ENCODE measurements around the gene OOSP3.
"Not testable (repeated sequence)": the region's sequence is repeated elsewhere in the genome, so short reads cannot be mapped to it uniquely, and the experiment has no call there.

Gene OOSP3

DNA sequence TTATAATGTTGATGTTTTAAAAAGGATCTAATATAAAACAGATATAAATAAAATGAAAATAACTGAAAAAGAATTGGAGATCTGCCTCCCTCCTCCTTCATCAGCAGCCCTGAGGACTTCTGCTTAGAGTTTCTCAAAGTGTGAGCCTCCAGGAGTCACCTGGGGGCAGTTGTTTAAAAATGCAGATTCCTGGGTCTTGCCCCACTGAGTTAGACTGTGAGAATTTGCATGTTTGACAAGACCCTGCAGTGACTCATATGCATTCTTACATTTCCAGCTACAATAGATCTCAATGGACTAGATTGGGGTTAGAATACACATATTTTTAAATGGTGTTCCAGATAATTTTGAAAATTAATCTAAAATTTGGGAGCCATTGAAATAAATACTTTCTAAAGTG is 798 bp upstream of the OOSP3 start:
- no peak for DNase-seq

DNA sequence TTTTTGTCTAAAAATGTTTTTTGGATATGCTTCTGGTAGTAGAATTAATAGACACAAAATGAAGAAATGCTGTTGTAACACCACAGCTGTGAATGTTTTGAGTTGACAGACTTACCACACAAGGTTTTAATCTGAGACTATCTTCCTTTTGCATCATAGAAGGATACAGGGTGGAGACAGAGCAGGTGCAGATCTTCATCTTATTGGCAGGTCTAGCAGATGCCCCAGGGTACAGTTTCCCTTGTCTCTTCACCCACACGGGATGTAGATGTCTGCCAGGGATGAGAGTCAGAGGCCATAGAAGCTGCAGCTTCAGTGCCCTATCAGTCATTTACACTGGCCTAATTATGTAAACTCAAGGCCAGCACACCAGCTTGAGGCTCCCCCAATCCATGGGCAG is 985 bp downstream of the OOSP3 start:
- DNase-seq: no peak

DNA sequence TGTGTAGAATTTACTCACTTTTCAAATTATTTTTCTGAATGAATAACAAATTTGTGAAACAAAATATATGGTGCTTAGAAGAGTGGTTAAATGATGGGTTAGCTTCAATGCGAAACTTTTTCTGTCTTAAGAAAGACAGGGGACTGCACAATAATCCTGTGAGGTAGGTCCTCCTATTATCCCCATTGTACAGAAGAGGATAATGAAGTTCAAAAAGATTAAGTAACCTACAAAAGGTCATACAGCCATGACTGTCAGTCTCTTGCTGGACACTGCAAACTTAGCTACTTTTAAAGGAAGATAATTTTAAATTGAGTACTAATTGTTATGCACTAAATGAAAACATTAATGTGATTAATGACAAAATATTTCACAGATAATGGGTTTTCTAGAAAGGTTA is 5.0 kb downstream of the OOSP3 start:
- DNase-seq: no peak

DNA sequence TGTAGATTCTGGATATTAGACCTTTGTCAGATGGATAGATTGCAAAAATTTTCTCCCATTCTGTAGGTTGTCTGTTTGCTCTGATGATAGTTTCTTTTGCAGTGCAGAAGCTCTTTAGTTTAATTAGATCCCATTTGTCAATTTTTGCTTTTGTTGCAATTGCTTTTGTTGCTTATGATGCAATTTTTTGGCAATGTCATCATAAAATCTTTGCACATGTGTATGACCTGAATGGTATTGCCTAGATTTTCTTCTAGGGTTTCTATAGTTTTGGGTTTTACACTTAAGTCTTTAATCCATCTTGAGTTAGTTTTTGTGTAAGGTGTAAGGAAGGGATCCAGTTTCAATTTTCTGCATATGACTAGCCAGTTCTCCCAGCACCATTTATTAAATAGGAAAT is 8.6 kb downstream of the OOSP3 start:
- DNase-seq: not testable (repeated sequence)

GRCh38 chr11:59891781-59892181 is 13.2 kb downstream of the OOSP3 start:
- DNase-seq: no peak

DNA sequence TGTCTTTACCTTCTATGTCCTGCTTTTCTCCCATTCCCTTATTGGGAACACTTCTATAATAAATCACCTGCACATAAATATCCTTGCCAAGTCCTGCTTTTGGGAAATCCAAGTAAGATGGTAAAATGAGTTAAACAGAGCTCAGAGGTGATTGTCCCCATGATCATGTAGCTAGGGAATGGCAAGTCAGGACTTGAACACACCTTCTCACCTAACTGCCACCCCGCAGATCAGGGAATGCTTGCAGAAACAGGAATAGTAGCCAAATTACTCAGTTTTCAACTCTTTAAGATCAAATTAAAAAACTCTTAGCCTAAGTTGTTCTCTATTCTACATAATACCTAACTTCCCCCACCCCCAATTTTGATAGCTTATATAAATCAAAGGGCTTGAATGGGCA is 16.0 kb downstream of the OOSP3 start:
- DNase-seq: no peak

DNA sequence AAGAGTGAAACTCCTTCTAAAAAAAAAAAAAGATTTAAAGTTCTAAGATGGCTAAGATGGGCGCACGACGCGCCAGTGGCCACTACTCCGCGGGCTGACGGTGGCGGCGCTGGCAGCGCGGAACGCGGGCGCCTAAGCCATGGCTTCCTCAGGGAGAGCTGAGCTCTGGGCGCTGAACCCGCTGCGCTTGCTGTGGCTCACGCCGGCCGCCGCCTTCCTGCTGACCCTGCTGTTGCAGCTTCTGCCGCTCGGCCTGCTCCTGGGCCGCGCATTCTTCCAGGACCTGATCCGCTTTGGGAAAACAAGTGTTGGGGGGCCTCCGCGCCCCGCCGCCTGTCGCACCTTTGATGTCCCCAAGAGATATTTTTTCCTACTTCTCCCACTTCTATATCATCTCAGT is 19.5 kb downstream of the OOSP3 start:
- DNase-seq: no peak

- DNase-seq: no peak
Observed at GRCh38 chr11:59898650-59899049, 20.1 kb downstream of the OOSP3 start.

DNA sequence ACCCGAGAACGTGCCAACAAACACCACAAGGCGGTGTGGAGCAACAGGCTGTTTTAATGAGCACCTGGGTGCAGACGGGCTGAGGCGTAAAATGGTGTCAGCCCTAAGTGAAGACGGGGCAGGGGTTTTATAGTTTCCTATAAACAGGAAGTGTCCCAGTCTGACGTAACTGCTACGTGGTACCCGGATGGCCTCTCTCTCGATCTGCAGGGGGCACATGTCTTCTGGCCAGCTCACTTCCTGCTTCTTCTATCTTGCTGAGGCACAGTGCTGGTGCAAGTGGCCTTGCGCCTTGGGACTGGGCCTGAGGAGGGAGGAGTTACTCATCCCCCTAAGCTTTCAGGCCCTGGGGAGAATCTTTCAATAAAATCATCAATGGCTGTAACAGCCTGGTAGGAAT is 20.9 kb downstream of the OOSP3 start:
- DNase-seq: no peak

- DNase-seq: no peak
Observed at GRCh38 chr11:59900366-59901126, 22.0 kb downstream of the OOSP3 start.

DNA sequence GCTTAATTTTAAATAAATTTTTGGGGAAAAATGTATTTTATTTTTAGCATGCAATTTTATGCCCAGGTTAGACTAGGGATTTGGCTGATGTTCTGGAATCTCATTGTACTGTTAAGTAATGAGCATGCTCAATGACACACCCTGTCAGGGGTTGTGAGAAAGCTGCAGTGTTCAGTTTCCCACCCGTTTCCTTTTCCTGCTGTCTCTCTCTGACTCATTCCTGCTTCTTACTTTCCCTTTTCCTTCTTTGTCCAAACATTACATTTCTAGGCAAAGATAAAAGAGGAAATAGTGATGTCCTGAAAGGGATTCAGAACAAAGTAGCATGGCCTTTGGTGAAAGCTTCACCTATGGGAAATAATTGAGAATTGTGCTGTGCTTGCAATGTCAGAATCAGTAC is 22.7 kb downstream of the OOSP3 start:
- no peak for DNase-seq

DNA sequence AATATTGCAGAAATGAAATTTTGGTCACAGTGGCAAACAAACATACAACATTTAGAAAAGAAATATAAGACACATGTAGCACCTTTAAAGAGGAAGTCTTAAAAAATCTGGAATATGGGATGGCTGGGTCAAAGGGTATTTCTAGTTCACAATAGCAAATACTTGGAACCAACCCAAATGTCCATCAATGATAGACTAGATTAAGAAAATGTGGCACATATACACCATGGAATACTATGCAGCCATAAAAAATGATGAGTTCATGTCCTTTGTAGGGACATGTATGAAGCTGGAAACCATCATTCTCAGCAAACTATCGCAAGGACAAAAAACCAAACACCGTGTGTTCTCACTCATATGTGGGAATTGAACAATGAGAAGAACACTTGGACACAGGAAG is 25.0 kb downstream of the OOSP3 start:
- not testable (repeated sequence) for DNase-seq

DNA sequence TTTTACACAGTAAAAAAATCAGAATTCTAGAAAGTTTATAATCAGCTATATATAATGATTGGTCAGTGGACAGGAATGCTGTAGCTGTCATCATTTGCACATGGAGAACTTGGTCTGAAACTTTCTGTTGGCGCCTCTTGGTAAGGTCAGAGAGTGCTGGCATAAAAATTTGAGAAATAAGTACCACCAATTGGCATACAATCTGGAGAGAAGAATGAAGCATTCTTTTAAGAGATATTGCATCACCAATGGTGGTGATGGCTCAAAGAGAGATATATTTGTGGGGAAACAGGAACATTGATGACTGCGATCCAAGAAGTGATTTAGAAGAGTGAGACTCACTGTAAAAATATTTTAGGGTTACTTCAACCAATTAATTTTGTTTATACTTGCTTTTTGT is 39.9 kb downstream of the OOSP3 start:
- DNase-seq: no peak

- no peak for DNase-seq
Observed at GRCh38 chr11:59918987-59919589, 40.5 kb downstream of the OOSP3 start.

- DNase-seq: no peak
Observed at GRCh38 chr11:59923813-59924212, 45.2 kb downstream of the OOSP3 start.

DNA sequence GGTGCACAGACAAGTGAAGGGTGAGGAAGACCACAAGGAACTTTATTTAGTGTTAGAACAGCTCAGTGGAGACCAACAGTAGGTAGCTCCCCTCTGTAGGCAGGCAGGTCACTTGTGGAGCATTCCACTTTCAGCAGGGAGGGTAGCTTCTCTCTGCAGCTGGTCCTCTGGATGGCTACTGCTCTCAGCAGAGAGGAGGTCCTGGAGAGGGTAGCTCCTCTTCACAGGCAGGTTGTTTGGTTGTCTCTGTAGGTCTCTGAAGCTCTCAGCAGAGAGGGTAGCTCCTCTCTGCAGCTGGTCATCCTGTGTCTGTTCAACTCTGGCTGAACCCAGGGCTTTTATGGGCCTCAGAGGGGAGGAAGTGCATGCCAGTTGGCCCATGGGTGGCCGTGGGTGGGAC is 53.1 kb downstream of the OOSP3 start:
- no peak for DNase-seq

GRCh38 chr11:59938132-59938531 is 59.5 kb downstream of the OOSP3 start, which contains the start of gene OOSP1:
TSS of gene OOSP1 (plus strand) at chr11:59938432. CDS start at chr11:59938455, 23 bp downstream.
- no peak for DNase-seq

- no peak for DNase-seq
Observed at GRCh38 chr11:59938718-59939117, 60.1 kb downstream of the OOSP3 start.

DNA sequence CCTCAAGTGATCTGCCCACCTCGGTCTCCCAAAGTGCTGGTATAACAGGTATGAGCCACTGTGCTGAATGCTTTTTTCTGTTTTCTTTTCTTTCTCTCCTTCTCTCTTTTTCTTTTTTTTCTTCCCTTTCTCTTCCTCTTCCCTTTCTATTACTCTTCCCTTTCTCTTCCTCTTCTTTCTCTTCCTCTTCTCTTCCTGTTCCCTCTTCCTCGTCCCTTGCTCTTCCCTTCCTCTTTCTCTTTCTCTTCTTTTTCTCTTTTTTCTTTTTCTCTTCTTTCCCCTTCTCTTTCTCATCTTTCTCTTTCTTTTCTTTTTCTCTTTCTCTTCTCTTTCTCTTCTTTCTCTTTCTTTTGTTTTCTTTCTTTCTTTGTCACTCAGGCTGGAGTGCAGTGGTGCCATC is 60.9 kb downstream of the OOSP3 start:
- DNase-seq: no peak

- DNase-seq: no peak
Observed at GRCh38 chr11:59941091-59941490, 62.5 kb downstream of the OOSP3 start.

DNA sequence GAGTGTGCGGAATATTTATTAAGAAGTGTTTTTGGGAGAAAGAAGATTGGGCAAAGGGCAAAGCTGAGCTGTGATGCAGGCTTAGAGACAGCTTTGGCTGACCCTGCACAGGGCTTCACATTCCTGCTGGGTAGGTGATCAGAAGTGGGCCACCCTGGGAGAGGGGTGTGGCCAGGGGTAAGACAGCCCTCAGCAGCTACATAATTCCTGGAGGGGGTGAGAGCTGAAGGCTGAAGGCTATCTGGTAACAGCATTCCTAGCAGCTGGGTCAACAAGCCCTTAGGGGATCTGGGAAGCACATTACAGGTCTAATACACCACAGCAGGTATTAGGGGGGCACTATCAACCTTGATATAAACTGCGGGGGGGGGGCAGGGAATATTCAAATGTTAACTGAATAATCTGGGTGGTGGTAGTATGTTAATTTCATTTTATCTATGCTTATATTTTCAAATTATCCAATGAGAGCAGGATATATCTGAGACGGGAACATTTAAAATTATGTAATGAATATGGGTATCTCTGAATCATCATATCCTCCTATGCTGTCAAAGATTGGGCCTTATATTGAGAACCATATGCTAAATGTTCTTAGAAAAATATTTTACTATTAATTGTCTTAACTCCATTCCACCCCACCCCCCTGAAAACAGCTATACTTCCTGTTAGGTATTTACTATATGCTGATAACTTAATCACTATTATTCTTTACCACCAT is 65.6 kb downstream of the OOSP3 start:
- DNase-seq: no peak

GRCh38 chr11:59944720-59945119 is 66.1 kb downstream of the OOSP3 start:
- no peak for DNase-seq
